Measurements from ENCODE around the gene TCIRG1.
"Not testable (repeated sequence)": the region's sequence is repeated elsewhere in the genome, so short reads cannot be mapped to it uniquely, and the experiment has no call there.

The TCIRG1 gene

GRCh38 chr11:68038718-68039525, at the start of gene TCIRG1:
Gene TCIRG1 (plus strand): TSS chr11:68039025. CDS start chr11:68041272, 2,247 bp downstream.
- FAIRE-seq, result no peak

GRCh38 chr11:67990546-67991346, 48.1 kb upstream of the TCIRG1 start:
- FAIRE-seq, result not testable (repeated sequence)

- FAIRE-seq, result not testable (repeated sequence)
Measured at GRCh38 chr11:67991347-67992121, 47.3 kb upstream of the TCIRG1 start.

GRCh38 chr11:67993821-67994220, 45.0 kb upstream of the TCIRG1 start:
- not testable (repeated sequence) for FAIRE-seq

GRCh38 chr11:67994387-67994786, 44.4 kb upstream of the TCIRG1 start:
- FAIRE-seq, result not testable (repeated sequence)

GRCh38 chr11:67995129-67995528, 43.7 kb upstream of the TCIRG1 start:
- FAIRE-seq, result not testable (repeated sequence)

- FAIRE-seq, result not testable (repeated sequence)
Measured at GRCh38 chr11:67995579-67995978, 43.2 kb upstream of the TCIRG1 start.

GRCh38 chr11:67996051-67996450, 42.8 kb upstream of the TCIRG1 start:
- FAIRE-seq, result no peak

GRCh38 chr11:67996622-67997474, 42.0 kb upstream of the TCIRG1 start:
- no peak for FAIRE-seq

GRCh38 chr11:67997475-67997921, 41.3 kb upstream of the TCIRG1 start:
- no peak for FAIRE-seq

GRCh38 chr11:67998150-67999045, 40.4 kb upstream of the TCIRG1 start:
- no peak for FAIRE-seq

- no peak for FAIRE-seq
Measured at GRCh38 chr11:67999201-67999629, 39.6 kb upstream of the TCIRG1 start.

- no peak for FAIRE-seq
Measured at GRCh38 chr11:67999704-68000103, 39.1 kb upstream of the TCIRG1 start.

GRCh38 chr11:68002575-68002937, 36.3 kb upstream of the TCIRG1 start:
- FAIRE-seq, result no peak

GRCh38 chr11:68002938-68003845, 35.6 kb upstream of the TCIRG1 start:
- FAIRE-seq, result no peak

- FAIRE-seq, result no peak
Measured at GRCh38 chr11:68003846-68004550, 34.8 kb upstream of the TCIRG1 start, which contains the start of gene UNC93B1. Gene UNC93B1 (minus strand): TSS chr11:68004097. CDS start chr11:68004043, 54 bp downstream.

- FAIRE-seq, result no peak
Measured at GRCh38 chr11:68004551-68005335, 34.1 kb upstream of the TCIRG1 start.

GRCh38 chr11:68006606-68007166, 32.1 kb upstream of the TCIRG1 start:
- FAIRE-seq, result no peak
